ENCODE data around the gene PRKRA. TPM values are rescaled to one million over a fixed set of nuclear protein-coding genes. Genes with fewer than 3 reads are reported as not detected.
"Not testable (repeated sequence)": the region's sequence is repeated elsewhere in the genome, so short reads cannot be mapped to it uniquely, and the experiment has no call there.

Gene PRKRA
- total RNA-seq, 1 experiment from 2014 or later, result 52.5 TPM

DNA sequence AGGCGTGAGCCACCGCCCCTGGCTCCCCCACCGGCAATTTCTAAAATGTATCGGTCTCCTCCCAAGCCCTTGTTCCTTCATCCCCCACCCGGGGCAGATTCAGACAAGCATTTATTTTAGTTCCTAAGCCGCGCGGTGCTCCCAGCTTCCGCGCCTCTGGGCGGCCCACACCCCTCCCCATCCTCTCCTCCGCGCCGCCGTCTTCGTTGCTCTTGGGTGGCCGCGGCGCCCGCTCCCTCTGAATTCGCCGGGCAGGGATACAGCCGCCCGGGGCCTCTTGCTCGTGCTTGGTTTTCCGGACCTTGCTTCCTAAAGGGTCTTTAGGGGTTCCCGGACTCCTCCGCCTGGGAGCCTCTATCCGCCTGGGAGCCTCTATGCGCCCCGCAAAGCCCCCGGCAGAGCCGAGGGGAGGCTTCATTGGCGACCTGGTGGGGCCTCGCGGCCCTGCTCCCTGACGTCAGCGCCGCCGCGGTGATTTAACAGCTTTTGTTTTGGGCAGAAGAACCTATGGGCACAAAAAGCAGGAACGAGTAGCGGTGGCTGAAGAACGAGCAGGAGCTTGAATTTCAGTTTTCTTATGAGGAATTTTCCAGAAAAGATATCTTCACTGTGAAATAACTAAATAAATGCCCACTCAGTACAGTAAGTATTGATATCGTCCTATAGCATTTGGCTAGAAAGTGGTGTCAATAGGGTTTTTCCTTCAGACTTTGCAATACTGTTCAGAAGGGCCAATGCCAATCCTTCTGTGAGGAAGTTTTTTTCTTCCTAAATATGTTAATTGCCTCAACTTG is 37.3 kb downstream of the PRKRA start:
- peak; percentile 63 for DNase-seq (ENCODE audit: low spot score)

DNA sequence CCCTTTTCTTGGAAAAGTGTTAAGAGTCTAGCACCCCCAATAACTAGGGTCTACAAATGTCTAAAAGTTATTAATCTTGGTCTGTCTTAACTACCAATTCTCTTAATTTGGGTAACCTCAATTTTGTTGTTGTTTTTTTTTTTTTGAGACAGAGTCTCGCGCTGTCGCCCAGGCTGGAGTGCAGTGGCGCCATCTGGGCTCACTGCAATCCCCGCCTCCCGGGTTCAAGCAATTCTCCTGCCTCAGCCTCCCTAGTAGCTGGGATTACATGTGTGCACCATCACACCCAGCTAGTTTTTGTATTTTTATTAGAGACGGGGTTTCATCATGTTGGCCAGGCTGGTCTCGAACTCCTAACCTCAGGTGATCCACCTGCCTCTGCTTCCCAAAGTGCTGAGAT is 38.5 kb downstream of the PRKRA start:
- not testable (repeated sequence) for DNase-seq (ENCODE audit: low spot score)

DNA sequence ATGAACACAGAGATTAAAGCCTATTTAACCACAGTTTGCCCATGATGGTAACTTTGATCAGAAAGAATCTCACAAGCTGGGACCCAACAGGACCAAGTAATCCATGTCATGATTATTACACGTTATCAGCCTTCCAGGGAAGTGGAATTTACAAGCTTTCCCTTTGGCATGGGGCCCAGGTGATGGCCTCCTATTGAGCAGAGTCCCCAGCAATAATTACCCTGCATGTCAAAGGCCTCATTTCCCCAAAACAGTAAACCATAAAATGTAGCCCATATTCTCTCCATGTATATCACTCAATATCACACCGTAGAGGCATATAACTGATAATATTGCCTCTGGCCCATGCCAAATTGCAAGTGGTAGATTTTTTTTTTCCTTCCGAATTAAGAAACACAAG is 38.9 kb downstream of the PRKRA start:
- DNase-seq (ENCODE audit: low spot score), result no peak

DNA sequence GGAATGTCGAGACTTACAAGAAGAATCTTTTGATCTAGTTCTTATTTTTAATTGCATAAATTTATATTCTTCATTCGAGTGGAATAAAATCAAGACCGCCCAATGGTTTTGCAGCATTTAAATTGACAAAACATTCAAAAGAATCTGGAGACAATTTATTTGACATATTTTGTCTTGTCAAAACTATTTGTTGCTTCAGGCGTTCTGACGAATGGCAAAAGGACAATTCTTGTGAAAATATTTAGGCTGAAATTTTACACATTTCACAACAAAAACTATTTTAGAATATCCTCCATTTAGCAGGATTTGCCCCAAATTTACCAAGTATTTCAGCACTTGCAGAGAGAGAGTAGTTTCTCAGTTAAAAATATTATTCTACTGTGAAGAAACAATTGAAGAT is 41.7 kb downstream of the PRKRA start:
- no peak for DNase-seq (ENCODE audit: low spot score)

DNA sequence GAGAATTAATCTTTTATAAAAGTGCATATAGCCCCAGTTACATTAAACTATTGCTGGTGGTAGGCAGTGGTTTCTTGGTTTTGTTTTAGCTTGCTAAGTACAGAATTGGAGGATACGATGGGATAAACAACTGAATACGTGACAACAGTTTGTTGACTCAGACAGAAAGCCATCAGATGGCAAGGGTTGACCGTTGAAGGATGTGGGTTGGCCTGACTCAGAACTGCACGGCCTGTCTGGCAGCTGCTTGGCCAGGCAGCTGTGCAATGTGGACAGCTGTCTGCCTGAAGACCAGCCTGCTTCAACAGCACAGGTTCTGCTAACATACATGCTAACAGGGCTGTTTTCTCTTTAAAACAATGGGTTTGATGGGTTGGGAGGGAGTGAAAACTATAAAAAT is 46.6 kb downstream of the PRKRA start:
- DNase-seq (ENCODE audit: low spot score), result peak; percentile 57

DNA sequence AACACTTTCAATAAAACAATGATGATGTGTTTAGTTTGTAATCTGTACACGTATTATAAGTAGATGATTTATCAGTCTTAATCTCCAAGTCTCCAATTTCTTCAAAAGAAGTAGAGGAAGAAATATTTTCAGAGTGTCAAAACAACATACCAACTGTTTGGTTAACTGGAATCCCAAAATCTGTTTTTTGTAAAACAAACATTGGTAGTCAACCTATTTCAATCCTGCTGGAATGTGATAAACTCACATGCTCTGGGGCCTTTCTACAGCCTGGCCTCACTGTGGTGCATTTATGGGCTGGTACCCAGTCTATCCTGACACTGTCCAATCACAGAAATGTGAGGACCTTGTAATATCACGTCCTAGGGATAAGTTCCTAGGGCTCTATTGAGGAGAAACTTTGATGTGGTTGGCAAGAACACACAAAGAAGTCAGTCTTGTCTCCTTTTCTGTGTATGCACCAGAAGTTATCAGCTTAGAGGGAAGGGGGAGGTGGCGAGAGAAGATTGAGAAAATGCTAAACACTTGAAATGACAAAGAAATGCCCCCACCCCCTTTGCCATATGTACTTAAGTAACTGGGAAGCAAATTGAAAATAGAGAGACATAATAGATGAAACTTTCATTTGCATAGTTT is 47.2 kb downstream of the PRKRA start:
- DNase-seq (ENCODE audit: low spot score), result no peak

DNA sequence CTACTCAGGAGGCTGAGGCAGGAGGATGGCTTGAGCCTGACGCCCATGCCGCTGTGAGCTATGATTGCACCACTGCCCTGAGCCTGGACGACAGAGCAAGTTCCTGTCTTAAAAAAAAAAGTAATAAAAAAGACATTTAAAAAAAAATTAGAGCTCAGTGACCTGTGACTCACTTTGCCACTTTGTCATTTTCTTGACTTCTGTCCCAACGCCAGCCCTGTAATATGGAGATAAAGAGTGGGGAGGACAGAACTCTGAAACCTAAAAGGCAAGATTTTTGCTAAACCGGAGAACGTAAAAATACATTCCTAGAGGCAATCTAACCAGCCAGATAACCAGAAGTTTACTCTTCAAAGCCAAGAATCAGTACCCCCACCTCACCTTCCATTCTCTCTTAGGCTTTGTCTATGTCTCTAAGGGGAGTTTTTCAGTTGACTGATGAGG is 49.0 kb downstream of the PRKRA start:
- no peak for DNase-seq (ENCODE audit: low spot score)

DNA sequence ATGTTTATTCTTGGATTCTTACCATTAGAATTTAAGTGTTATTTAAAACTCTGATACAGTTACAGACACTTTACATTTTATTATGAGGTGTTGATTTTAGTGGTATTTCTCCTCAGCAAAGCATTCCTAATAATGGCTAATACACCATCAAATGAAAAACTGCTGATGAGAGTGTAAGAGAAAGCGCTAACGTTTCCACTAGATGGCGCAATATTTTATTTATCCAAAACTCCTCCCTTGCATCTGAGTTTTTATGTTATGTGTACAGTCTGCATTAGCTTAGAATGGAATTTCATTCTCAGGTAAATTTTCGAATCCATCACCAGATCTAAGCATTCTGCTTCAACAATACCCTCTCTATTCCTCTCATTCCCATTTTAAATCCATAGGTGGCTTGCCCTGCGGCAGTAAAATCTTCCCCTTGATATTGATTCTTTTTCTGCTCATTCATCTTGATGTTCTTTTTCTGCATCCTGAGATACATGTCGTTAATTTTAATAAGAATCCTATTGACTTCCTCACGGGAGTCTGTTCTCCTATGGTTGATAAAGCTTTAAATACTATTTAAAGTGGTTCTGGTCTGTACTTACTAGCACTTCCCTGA is 53.9 kb downstream of the PRKRA start:
- peak; percentile 62 for DNase-seq (ENCODE audit: low spot score)

DNA sequence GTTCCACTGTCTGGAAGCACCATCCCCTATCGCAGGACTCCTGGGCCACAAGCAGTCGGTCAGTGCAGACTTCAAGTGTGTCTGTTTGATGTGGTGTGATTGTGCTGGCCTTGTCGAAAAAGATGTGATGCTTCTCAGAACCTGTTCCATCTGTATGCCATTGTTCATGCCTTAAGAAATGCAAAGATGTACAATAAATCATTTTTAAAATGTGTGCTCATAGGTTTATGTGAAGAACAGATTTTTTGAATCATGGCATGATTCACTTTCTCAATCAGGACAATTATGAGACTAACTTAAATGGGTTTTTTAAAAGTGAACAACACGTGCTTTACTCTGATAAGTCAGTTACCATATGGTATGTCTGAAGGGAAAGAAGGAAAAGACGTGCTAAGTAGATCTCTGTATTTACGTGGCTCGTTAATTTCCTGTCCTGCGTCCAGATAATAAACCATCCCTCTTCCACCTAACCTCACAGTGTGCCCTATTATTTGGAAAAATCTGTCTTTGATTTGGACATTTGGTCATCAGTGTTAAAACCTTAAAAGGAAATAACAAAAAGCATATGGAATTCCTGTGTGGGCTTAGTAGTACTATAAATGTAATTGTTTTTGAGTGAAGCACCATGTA is 54.9 kb downstream of the PRKRA start:
- no peak for DNase-seq (ENCODE audit: low spot score)

DNA sequence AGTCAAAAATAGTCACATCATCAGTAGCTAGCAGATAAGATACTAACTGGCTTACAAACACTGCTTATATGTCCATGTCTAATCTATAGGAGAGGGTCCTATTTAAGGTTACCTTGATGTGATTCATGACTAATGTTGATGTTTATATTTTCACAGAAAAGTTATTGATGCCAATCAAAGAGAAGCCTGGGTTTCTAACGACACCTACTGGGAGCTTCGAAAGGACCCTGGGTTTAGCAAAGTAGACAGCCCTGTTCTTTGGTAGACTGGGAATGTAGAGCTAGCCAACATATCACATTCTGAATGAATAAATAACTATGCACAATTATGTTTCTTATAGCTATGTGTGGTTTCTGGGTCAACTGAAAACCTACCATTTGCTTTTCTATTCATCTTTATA is 55.7 kb downstream of the PRKRA start:
- DNase-seq (ENCODE audit: low spot score), result no peak

DNA sequence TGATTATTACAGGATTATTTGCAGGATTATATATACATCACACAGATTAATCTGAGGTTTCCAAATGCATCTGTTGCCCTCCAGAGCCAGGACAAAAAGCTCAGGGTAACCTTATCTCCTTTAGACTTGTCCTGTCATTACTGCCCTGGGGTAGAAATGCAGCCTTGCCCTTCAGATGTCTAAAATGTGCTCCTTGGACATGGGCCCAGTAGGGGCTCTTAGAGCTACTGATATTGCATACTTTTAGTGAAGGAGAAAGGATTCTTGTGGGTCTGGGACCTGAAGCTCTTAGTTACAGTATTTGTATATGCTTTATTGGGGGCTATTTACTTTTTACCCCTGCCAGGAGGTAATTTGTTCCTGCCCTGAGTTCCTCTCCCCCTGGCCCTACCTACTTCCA is 56.1 kb downstream of the PRKRA start:
- no peak for DNase-seq (ENCODE audit: low spot score)

DNA sequence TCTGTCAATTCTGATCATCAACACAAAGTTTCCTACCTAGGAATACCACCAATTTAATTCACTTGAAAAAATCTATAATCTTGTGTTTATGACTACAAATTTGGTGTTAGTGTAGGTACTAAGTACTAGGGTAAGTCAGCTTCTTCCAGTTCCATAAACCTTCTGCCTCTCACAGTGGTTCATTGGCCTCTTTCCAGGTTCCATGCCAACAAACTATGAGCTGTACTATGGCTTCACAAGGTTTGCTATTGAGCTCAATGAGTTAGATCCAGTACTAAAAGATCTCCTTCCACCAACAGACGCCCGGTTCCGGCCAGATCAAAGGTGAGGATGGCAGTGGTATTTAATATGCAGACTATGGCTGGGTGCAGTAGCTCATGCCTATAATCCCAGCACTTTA is 58.8 kb downstream of the PRKRA start:
- DNase-seq (ENCODE audit: low spot score), result no peak

DNA sequence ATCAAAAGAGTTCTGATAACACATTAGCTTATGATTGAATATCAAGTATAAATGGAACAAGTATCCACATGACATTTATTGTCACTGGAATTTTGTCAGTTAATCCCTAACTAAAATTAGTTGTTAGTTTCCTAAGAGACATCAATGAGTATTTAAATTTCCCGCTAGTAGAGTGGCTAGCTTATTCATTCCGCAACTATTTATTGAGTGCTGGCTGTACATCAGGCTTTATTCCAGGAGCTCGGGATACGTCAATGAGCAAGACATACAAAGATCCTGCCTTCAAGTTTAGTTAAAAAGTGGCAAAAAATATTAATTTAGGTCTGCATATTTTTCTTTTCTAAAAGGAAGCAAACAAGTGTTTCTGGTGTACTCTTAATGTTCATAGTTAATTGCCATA is 59.3 kb downstream of the PRKRA start:
- DNase-seq (ENCODE audit: low spot score), result no peak

DNA sequence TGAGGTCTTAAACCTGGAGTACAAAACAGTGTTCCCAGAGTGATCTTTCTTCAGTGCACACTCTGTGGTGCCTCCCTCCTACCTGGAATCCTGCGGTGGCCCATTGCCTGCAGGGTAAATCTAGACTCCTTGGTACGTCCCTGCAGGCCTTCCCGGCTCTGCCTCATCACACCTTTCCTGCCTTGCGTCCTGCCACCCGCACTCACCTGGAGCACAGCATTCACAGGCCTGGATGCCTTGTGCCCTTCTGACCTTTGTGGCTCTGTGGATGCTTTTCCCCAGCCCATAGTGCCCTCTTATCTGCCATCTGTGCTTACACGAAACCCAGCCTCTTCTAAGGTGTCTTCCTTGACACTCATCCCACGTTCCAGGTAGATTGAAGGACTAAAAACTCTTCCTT is 62.7 kb downstream of the PRKRA start:
- DNase-seq (ENCODE audit: low spot score), result no peak

DNA sequence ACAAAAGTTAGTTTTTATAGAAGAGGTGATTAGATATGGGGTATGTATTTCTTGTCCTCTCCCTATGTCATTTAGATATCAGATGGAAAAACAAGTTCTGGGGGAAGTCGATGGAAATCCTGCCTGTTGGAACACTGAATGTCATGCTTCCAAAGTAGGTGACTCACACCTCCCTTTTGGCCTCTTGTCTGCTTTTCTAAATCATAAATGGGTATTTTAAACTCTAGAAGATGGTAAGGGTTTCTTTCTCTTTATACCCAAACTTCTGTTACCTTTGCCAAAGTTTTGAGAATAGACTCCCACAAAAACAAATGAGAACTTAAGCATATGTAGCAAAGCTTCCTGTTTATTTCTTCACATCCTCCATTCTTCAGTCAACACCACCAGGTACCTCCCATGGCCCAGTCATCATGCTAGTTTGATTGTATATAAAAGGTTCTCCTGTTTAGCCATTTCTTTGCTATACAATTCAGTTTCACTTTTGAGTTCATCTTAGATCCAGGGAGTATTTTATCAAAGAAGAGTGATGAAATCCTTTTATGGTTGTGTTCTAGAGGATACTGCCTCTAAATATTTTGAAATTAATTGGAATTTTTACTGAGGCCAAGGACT is 63.9 kb downstream of the PRKRA start:
- DNase-seq (ENCODE audit: low spot score), result no peak

DNA sequence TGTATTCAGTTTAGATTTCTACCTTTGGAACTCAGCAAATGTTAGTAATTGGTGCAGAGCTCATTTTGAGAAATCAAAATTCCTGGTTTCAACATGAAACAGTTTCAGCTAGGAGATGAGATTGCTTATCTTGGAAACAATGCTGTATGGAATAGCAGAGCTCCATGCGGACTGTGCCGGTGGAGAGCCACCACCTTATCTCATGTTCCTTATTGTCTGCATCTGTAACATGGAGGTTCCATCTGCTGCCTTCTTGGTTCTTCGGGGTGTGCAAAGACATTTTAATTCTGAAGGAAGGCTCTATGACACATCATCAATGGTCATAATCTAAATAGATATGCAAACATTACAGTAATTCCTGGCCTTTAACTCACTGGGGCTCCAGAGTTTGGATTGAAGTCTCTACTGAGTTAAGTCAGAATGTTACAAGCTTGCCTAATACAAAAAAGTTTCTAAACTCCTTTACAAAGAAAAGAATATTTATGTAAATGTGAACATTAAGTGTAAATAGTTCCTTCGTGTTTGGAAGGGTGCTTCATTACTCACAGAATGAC is 65.3 kb downstream of the PRKRA start:
- DNase-seq (ENCODE audit: low spot score), result no peak

DNA sequence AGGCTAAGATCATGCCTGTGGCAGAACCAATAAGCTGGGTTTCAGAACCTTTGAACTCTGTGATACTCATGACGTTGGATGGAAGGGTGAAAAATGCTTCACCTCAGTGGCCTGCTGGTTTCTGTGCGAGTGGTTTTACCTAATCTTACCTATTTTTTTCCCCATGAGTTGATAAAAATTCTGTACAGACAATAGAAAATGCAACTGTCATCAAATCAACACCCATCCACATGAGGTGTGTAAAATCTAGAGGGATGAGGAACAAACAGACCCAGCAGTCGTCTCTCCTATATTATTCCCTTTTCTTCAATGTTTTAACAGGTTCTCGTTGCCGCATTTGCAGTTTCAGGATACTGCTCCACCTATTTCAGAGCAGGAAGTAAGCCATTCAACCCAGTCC is 67.3 kb downstream of the PRKRA start:
- no peak for DNase-seq (ENCODE audit: low spot score)

Other genes with a start within 250 kb of the PRKRA start
- 0.31 and 0.55 TPM in 2 replicates for gene PJVK, start 203 bp upstream of the PRKRA start, total RNA-seq (2014; rRNA removed; shearing (Covaris generic))
- gene FKBP7, start 27.4 kb upstream of the PRKRA start, total RNA-seq (2014; rRNA removed; shearing (Covaris generic)), result 3.6 and 10.5 TPM in 2 replicates
- 34.4 and 63.0 TPM in 2 replicates for gene PLEKHA3, start 29.3 kb upstream of the PRKRA start, total RNA-seq (2014; rRNA removed; shearing (Covaris generic))

Measured in A172 (cell line).